Measurements from ENCODE around the gene SLAMF1.

- TF ChIP-seq CTCF (IDR thresholded peaks at IDR 0.05; ENCODE audit: low read length) = no peak
- TF ChIP-seq EZH2 (optimal IDR thresholded peaks at IDR 0.05; ENCODE audit: low read depth, low read length) = no peak
Observed at GRCh38 chr1:160620942-160621632, 25.8 kb downstream of the SLAMF1 start.

Data from MM.1S (cell line).